Panc1 (cell line): Measurements from ENCODE around the gene MLPH. TPM values are rescaled to one million over a fixed set of nuclear protein-coding genes. Genes with fewer than 3 reads are reported as not detected.

Experiments
- ATAC-seq: fragments of 200-7000 bp; cut with Tn5 transposase; 2 replicates; pipeline ENCODE4 v1.9.1; 2020; ENCODE audit warnings: mild to moderate bottlenecking, moderate library complexity
- BruUV-seq: library from RNA; stranded (reverse); fragments of 400-500 nt; replicated peaks from 2 replicates; lab custom pipeline; 2021; lab: Mats Ljungman, UMichigan
- CTCF ChIA-PET: fragments of 300-600 bp; sonication (Branson Sonifier 250); formaldehyde crosslinking; loops from one replicate; lab custom pipeline; 2022; ENCODE audit warnings: antibody characterized with exemption; lab: Charles Lee
- POLR2A ChIA-PET: fragments of 300-600 bp; sonication (Branson Sonifier 250); formaldehyde crosslinking; loops from one replicate; lab custom pipeline; 2022; ENCODE audit warnings: antibody characterized with exemption; lab: Charles Lee
- DNase-seq: peaks from one replicate; pipeline ENCODE4 v3.0.0-alpha.2; 2010; ENCODE audit warnings: low read depth, low spot score
- H3K27ac ChIP-seq: 2 replicates; pipeline ENCODE4 v1.5.1; 2011; ENCODE audit warnings: mild to moderate bottlenecking, low read length, inconsistent platforms
- H3K27me3 ChIP-seq: fragments of 200-500 bp; sonication (Bioruptor generic); 2 replicates; pipeline ENCODE4 v1.6.0; 2014; ENCODE audit warnings: low read length, inconsistent platforms; ENCODE audit not compliant: control insufficient read depth, insufficient read depth
- H3K36me3 ChIP-seq: fragments of 200-500 bp; sonication (Bioruptor generic); 2 replicates; pipeline ENCODE4 v1.5.1; 2014; ENCODE audit warnings: inconsistent platforms, mild to moderate bottlenecking, low read length, moderate library complexity; ENCODE audit not compliant: control insufficient read depth, insufficient read depth
- H3K4me1 ChIP-seq: 2 replicates; pipeline ENCODE4 v1.5.1; 2011; ENCODE audit warnings: inconsistent platforms, mild to moderate bottlenecking, low read length, moderate library complexity; ENCODE audit not compliant: control insufficient read depth, insufficient read depth
- H3K4me3 ChIP-seq, 2 experiments: 2 replicates each; pipeline ENCODE4 v1.5.1; 2011 to 2012; ENCODE audit warnings: low read depth in 2 of 2, low read length in 2 of 2, mild to moderate bottlenecking in 2 of 2, inconsistent platforms in 1 of 2, moderate library complexity in 1 of 2
- H3K9me3 ChIP-seq: fragments of 200-500 bp; sonication (Bioruptor generic); 2 replicates; pipeline ENCODE4 v1.5.1; 2014; ENCODE audit warnings: low read depth, mild to moderate bottlenecking, inconsistent platforms, low read length, moderate library complexity; ENCODE audit not compliant: control insufficient read depth, insufficient read depth
- CTCF ChIP-seq: fragments of 450-650 bp; IDR thresholded peaks from 2 replicates; pipeline ENCODE4 v1.5.1; 2017; ENCODE audit warnings: mild to moderate bottlenecking
- POLR2AphosphoS5 ChIP-seq: IDR thresholded peaks from 2 replicates; pipeline ENCODE4 v1.6.1; 2012; ENCODE audit warnings: mild to moderate bottlenecking, low read depth, low read length, moderate library complexity
- SIN3A ChIP-seq: IDR thresholded peaks from 2 replicates; pipeline ENCODE4 v1.6.1; 2012; ENCODE audit warnings: low read depth, mild to moderate bottlenecking, low read length, moderate library complexity, borderline replicate concordance; ENCODE audit not compliant: insufficient read depth
- TCF7L2 ChIP-seq: IDR thresholded peaks from 2 replicates; pipeline ENCODE4 v1.6.1; 2011; ENCODE audit warnings: mild to moderate bottlenecking, low read depth, low read length, inconsistent platforms
- in situ Hi-C: cut with HindIII; loops from 2 replicates; pipeline ENCODE4 v1.10.0; 2016; ENCODE audit warnings: low sequenced_read_pairs, low pct_unique_long_range_greater_than_20kb
- intact Hi-C: fragments of 100-400 bp; cut with micrococcal nuclease; formaldehyde crosslinking; loops from one replicate; pipeline ENCODE4 v1.10.0; 2022; ENCODE audit not compliant: unreplicated experiment
- total RNA-seq: library from RNA; stranded (reverse); gene quantifications from one replicate; pipeline ENCODE4 v1.2.1, GENCODE V29; 2021; ENCODE audit not compliant: unreplicated experiment
- TF ChIP-seq, protein P1 (sequence below), 2 experiments: IDR thresholded peaks; 2 replicates each; pipeline ENCODE4 v1.6.1; 2011 to 2012; ENCODE audit warnings: low read depth in 2 of 2, control low read depth in 1 of 2, low read length in 1 of 2, mild to moderate bottlenecking in 1 of 2, moderate library complexity in 1 of 2; ENCODE audit not compliant: insufficient read depth in 1 of 2

The MLPH gene
- total RNA-seq, 1 experiment from 2014 or later: 60.2 TPM

GRCh38 chr2:237494066-237494465, 7.0 kb downstream of the MLPH start:
- H3K27me3 ChIP-seq: no peaks in the 10 kb centered on the region
- no TSS peak for BruUV-seq
- ATAC-seq: no peak
- ChIA-PET POLR2A (no interaction called here), CTCF (interaction anchor here (0.6 kb wide), 1 partner anchor 79 kb away, joined by 7 read pairs; no protein-coding TSS in a partner anchor)
- no peak overlapping the region for H3K4me3 ChIP-seq
- intact Hi-C loops: no loop called here
- TF ChIP-seq SIN3A (no peak), TCF7L2 (no peak), CTCF (no peak), POLR2AphosphoS5 (no peak)
- TF ChIP-seq, protein P1, sequence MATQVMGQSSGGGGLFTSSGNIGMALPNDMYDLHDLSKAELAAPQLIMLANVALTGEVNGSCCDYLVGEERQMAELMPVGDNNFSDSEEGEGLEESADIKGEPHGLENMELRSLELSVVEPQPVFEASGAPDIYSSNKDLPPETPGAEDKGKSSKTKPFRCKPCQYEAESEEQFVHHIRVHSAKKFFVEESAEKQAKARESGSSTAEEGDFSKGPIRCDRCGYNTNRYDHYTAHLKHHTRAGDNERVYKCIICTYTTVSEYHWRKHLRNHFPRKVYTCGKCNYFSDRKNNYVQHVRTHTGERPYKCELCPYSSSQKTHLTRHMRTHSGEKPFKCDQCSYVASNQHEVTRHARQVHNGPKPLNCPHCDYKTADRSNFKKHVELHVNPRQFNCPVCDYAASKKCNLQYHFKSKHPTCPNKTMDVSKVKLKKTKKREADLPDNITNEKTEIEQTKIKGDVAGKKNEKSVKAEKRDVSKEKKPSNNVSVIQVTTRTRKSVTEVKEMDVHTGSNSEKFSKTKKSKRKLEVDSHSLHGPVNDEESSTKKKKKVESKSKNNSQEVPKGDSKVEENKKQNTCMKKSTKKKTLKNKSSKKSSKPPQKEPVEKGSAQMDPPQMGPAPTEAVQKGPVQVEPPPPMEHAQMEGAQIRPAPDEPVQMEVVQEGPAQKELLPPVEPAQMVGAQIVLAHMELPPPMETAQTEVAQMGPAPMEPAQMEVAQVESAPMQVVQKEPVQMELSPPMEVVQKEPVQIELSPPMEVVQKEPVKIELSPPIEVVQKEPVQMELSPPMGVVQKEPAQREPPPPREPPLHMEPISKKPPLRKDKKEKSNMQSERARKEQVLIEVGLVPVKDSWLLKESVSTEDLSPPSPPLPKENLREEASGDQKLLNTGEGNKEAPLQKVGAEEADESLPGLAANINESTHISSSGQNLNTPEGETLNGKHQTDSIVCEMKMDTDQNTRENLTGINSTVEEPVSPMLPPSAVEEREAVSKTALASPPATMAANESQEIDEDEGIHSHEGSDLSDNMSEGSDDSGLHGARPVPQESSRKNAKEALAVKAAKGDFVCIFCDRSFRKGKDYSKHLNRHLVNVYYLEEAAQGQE (IDR thresholded peaks at IDR 0.05; ENCODE audit: insufficient read depth in 1 of 2, low read depth in 2 of 2, low read length in 1 of 2): no peak
- in situ Hi-C loops: no loop called here
- no peaks in the 10 kb centered on the region for H3K36me3 ChIP-seq
- DNase-seq: no peak
- H3K9me3 ChIP-seq: 0 out of 2 replicates have a peak, but pooled peaks cover 9% of the 10 kb centered on the region
- no peak overlapping the region for H3K27ac ChIP-seq
- H3K4me1 ChIP-seq: peaks cover 11% of the 10 kb centered on the region

DNA sequence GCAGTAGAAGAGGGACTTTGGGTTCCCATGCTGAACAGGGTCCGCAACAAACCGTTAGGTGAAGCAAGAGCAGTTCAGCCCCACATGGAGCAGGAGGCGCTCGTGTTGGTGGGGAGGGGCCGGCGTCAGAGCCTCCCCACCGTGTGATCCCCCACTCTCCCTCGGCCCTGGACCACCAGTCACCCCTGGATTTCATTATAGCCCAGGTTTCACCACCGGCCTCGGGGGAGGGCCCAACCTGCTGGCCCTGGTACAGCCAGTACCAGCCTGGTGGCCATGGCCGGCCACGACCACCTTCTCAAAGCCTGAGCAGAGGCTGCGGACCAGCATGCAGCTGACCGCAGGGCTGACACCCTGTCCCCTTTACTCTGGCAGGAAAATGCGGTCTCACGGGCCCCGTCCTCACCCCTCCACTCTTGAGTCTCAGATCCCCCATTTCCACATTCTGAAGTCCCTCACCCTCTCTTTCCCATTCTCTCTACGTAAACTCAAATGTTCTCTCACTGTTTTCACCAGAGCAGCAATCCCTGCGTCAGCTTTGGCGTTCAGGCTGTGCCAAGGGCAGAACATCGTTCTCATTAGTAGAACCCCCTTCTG, 8.6 kb downstream of the MLPH start:
- CTCF ChIA-PET: no interaction called here

More for the DNA sequence above, 8.6 kb downstream of the MLPH start:
- TF ChIP-seq, protein P1 (IDR thresholded peaks at IDR 0.05; ENCODE audit: insufficient read depth in 1 of 2, low read depth in 2 of 2, low read length in 1 of 2): no peak
- TF ChIP-seq CTCF: no peak
- no peak for TF ChIP-seq POLR2AphosphoS5
- TF ChIP-seq TCF7L2: no peak
- TF ChIP-seq SIN3A: no peak
- intact Hi-C loops: no loop called here
- H3K4me3 ChIP-seq: no peak overlapping the region
- 0 out of 2 replicates have a peak, but pooled peaks cover 8% of the 10 kb centered on the region for H3K9me3 ChIP-seq
- POLR2A ChIA-PET: no interaction called here
- no peak overlapping the region for H3K27ac ChIP-seq
- no peaks in the 10 kb centered on the region for H3K36me3 ChIP-seq
- peaks cover 7% of the 10 kb centered on the region for H3K4me1 ChIP-seq
- ATAC-seq (no peak), DNase-seq (no peak)
- no TSS peak for BruUV-seq
- H3K27me3 ChIP-seq: no peaks in the 10 kb centered on the region
- in situ Hi-C loops: no loop called here
